CD14-positive monocyte (primary cell): ENCODE data around the gene AQP2. TPM values are rescaled to one million over a fixed set of nuclear protein-coding genes. Genes with fewer than 3 reads are reported as not detected.

Experiments
- DNase-seq, 3 donors: peaks; one replicate each; pipeline ENCODE4 v3.0.0-alpha.2; 2011 to 2022
- H2AFZ ChIP-seq: 2 replicates; pipeline ENCODE4 v1.6.0; 2012; ENCODE audit warnings: mild to moderate bottlenecking, low read depth, low read length, inconsistent platforms; ENCODE audit not compliant: insufficient read depth, poor library complexity, severe bottlenecking
- H3K27ac ChIP-seq, 2 donors: 1 replicate in 1 of 2; 2 replicates in 1 of 2; pipeline ENCODE4 v1.5.1; 2012 to 2013; ENCODE audit warnings: low read length in 2 of 2, control low read depth in 1 of 2, inconsistent platforms in 1 of 2, low read depth in 1 of 2, mild to moderate bottlenecking in 1 of 2
- H3K27me3 ChIP-seq, 2 donors: one replicate each; pipeline versions ENCODE4 v1.6.0 to v1.6.1; 2011 to 2013; ENCODE audit warnings: low read length in 2 of 2; ENCODE audit not compliant: control insufficient read depth in 2 of 2, insufficient read depth in 2 of 2
- H3K36me3 ChIP-seq, 2 donors: replicated peaks in 1 of 2; 1 replicate in 1 of 2; 2 replicates in 1 of 2; pipeline versions ENCODE4 v1.5.1 to v1.6.1; 2012 to 2013; ENCODE audit warnings: low read length in 2 of 2, control low read depth in 1 of 2, inconsistent platforms in 1 of 2, mild to moderate bottlenecking in 1 of 2; ENCODE audit not compliant: insufficient read depth in 2 of 2, control insufficient read depth in 1 of 2
- H3K4me1 ChIP-seq, 2 donors: 1 replicate in 1 of 2; 2 replicates in 1 of 2; pipeline versions ENCODE4 v1.5.1 to v1.6.1; 2012 to 2013; ENCODE audit warnings: low read length in 2 of 2, control low read depth in 1 of 2, inconsistent platforms in 1 of 2, mild to moderate bottlenecking in 1 of 2, moderate library complexity in 1 of 2; ENCODE audit not compliant: insufficient read depth in 2 of 2, control insufficient read depth in 1 of 2
- H3K4me2 ChIP-seq: replicated peaks from 2 replicates; pipeline ENCODE3; 2012; ENCODE audit warnings: low read length, moderate library complexity, mild to moderate bottlenecking; ENCODE audit not compliant: poor library complexity, severe bottlenecking; ENCODE audit errors: extremely low read depth
- H3K4me3 ChIP-seq, 3 experiments: fragments of 200-600 bp in 1 of 3; sonication (generic) in 1 of 3; replicated peaks in 1 of 3; 1 replicate in 2 of 3; 2 replicates in 1 of 3; pipeline ENCODE4 v1.5.1; 2011 to 2013; ENCODE audit warnings: low read length in 3 of 3, mild to moderate bottlenecking in 3 of 3, control low read depth in 2 of 3, low read depth in 2 of 3, inconsistent platforms in 1 of 3, moderate library complexity in 1 of 3
- H3K79me2 ChIP-seq: 2 replicates; pipeline ENCODE4 v1.6.0; 2012; ENCODE audit warnings: mild to moderate bottlenecking, control low read depth, inconsistent platforms, low read length, moderate library complexity; ENCODE audit not compliant: insufficient read depth
- H3K9ac ChIP-seq: 2 replicates; pipeline ENCODE4 v1.6.0; 2017; ENCODE audit warnings: low read length, mild to moderate bottlenecking; ENCODE audit not compliant: insufficient read depth, poor library complexity, severe bottlenecking
- H3K9me3 ChIP-seq, 2 donors: replicated peaks in 1 of 2; 1 replicate in 1 of 2; 2 replicates in 1 of 2; pipeline versions ENCODE4 v1.5.1 to v1.6.1; 2012 to 2013; ENCODE audit warnings: low read length in 2 of 2, control low read depth in 1 of 2; ENCODE audit not compliant: control insufficient read depth in 1 of 2, insufficient read depth in 1 of 2
- H4K20me1 ChIP-seq: 2 replicates; pipeline ENCODE4 v1.6.0; 2012; ENCODE audit warnings: mild to moderate bottlenecking, low read length, control low read depth, moderate library complexity; ENCODE audit not compliant: insufficient read depth
- H3K27ac Mint-ChIP-seq, 7 donors: one replicate each; pipeline ENCODE4 v1.8.0; 2020; ENCODE audit warnings: mild to moderate bottlenecking in 7 of 7, mixed read lengths in 7 of 7, moderate library complexity in 6 of 7, inconsistent platforms in 2 of 7
- H3K27me3 Mint-ChIP-seq, 3 donors: one replicate each; pipeline ENCODE4 v1.8.0; 2021 to 2022; ENCODE audit warnings: low read depth in 3 of 3, mild to moderate bottlenecking in 3 of 3, mixed read lengths in 3 of 3, moderate library complexity in 3 of 3, inconsistent platforms in 1 of 3
- H3K36me3 Mint-ChIP-seq, 2 donors: one replicate each; pipeline ENCODE4 v1.8.0; 2020; ENCODE audit warnings: mixed read lengths in 2 of 2, inconsistent platforms in 1 of 2, mild to moderate bottlenecking in 1 of 2
- H3K4me1 Mint-ChIP-seq: one replicate; pipeline ENCODE4 v1.8.0; 2020; ENCODE audit warnings: mild to moderate bottlenecking, mixed read lengths
- H3K4me3 Mint-ChIP-seq, 2 donors: one replicate each; pipeline ENCODE4 v1.8.0; 2020; ENCODE audit warnings: mild to moderate bottlenecking in 2 of 2, mixed read lengths in 2 of 2, moderate library complexity in 1 of 2
- H3K9me3 Mint-ChIP-seq, 7 donors: one replicate each; pipeline ENCODE4 v1.8.0; 2020 to 2022; ENCODE audit warnings: mixed read lengths in 7 of 7, mild to moderate bottlenecking in 6 of 7, moderate library complexity in 6 of 7, inconsistent platforms in 2 of 7
- WGBS: methylation state at CpG from one replicate; pipeline ENCODE4 v1.1.5; 2013; ENCODE audit warnings: missing lambda C conversion rate; ENCODE audit not compliant: insufficient coverage; 5-methylcytosine and 5-hydroxymethylcytosine counted together
- intact Hi-C, 2 donors: fragments of 100-400 bp; cut with micrococcal nuclease; formaldehyde crosslinking; loops; one replicate each; pipeline versions ENCODE4 v1.15.0 to v1.15.1; 2023
- polyA plus RNA-seq, 3 donors: library from polyadenylated mRNA; depleted of rRNA in 1 of 3; unstranded in 2 of 3; stranded (reverse) in 1 of 3; fragments of 300-500 nt in 2 of 3; fragments of >200 nt in 1 of 3; fragmentation: Illumina TruSeq in 2 of 3; gene quantifications; 1 replicate in 2 of 3; 2 replicates in 1 of 3; pipeline ENCODE4 v1.2.3, GENCODE V29; 2012 to 2021
- TF ChIP-seq, protein P1 (sequence below): fragments of 200-600 bp; IDR thresholded peaks from one replicate; pipeline ENCODE4 v1.8.0; 2022; ENCODE audit warnings: antibody characterized with exemption, mild to moderate bottlenecking

Gene AQP2
- polyA plus RNA-seq, 3 donors, result not detected

DNA sequence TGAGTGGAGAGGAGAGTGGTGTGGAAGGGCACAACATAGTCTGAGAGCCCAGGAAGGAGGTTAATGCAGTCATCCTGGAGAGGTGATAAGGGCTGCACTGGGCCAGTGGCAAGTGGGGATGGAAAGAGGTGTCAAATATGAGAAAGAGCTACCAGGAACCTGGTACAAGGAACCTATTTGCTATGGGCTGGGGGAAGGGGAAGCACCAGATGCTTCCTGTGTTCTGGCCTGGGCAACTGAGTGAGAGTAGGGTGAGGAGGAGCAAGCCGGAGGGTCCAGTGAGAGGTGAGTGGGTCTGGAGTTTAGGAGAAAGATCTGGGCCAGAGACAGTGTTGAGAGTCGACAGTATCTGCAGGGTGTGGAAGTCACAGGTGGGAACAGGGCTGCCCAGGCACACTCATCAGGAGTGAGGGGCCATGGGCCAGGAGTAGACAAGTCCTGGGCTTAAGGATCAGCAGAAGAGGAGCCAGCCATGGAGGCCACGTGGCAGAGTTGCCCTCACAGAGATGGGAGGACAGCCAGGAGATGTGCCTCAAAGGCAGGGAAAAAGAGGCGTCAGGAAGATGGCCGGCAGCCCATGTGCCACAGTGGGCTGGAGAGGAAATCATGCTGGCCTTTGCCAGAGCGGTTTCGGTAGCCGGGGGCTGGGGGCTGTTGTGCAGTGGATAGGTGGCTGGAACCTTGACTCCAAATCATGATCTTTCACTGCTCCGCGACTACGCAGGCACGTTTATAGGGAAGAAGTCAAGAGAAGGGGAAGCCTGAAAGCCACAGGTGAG, 19.3 kb downstream of the AQP2 start:
- H3K27me3 Mint-ChIP-seq, result peaks cover 25 to 37% (median 26%) of the 10 kb centered on the region in 3 donors
- WGBS, result 70% methylated on average over 12 of the region's 12 CpGs
- peaks cover 0 to 46% of the 10 kb centered on the region in 2 donors for H3K27me3 ChIP-seq
- H3K36me3 ChIP-seq, result no peaks in the 10 kb centered on the region
- no peak overlapping the region for H2AFZ ChIP-seq
- H3K9me3 ChIP-seq, result no peaks in the 10 kb centered on the region
- TF ChIP-seq, protein P1, sequence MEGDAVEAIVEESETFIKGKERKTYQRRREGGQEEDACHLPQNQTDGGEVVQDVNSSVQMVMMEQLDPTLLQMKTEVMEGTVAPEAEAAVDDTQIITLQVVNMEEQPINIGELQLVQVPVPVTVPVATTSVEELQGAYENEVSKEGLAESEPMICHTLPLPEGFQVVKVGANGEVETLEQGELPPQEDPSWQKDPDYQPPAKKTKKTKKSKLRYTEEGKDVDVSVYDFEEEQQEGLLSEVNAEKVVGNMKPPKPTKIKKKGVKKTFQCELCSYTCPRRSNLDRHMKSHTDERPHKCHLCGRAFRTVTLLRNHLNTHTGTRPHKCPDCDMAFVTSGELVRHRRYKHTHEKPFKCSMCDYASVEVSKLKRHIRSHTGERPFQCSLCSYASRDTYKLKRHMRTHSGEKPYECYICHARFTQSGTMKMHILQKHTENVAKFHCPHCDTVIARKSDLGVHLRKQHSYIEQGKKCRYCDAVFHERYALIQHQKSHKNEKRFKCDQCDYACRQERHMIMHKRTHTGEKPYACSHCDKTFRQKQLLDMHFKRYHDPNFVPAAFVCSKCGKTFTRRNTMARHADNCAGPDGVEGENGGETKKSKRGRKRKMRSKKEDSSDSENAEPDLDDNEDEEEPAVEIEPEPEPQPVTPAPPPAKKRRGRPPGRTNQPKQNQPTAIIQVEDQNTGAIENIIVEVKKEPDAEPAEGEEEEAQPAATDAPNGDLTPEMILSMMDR, result no peak
- no peak overlapping the region for H3K27ac ChIP-seq
- no peak overlapping the region for H3K4me3 ChIP-seq
- peaks cover 26 to 36% of the 10 kb centered on the region in 2 donors for H3K4me1 ChIP-seq
- no peaks in the 10 kb centered on the region for H4K20me1 ChIP-seq
- H3K36me3 Mint-ChIP-seq, result no peaks in the 10 kb centered on the region
- no peak overlapping the region for H3K9ac ChIP-seq
- no peak overlapping the region for H3K4me3 Mint-ChIP-seq
- H3K79me2 ChIP-seq, result no peaks in the 10 kb centered on the region
- peaks cover 24% of the 10 kb centered on the region for H3K4me1 Mint-ChIP-seq
- intact Hi-C loops, result loop anchor here (5.0 to 10.0 kb wide), 2 partner anchors 87 to 205 kb away; partner anchors contain the start of gene ASIC1 (in 1 of the 2)
- DNase-seq, result peak in 2 of 3 donors; percentile 26 to 37
- peaks cover 0 to 2% (median 0%) of the 10 kb centered on the region in 7 donors for H3K9me3 Mint-ChIP-seq
- H3K27ac Mint-ChIP-seq, result no peak overlapping the region
- H3K4me2 ChIP-seq, result no peak overlapping the region

DNA sequence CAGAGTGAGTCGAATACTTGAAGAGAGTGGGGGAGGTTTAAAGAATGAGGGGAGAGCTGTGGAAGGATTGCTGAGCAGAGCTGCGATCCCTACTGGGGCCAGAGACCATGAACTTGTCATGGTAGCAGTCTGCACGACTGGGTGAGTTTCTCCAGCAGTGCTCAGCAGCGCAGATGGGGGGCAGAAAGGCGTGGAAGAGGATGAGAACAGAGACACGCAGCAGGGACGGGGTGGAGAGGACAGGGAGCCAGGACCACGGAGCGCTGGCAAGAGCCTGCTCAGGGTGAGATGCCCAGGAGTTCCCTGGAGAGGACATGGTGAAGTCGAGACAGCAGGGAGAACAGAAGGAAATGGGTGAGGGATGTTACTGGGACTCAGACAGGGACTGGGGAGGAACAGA, 20.1 kb downstream of the AQP2 start:
- H2AFZ ChIP-seq, result no peak overlapping the region
- 89% methylated on average over 10 of the region's 10 CpGs for WGBS
- DNase-seq, result no peak
- peaks cover 0 to 38% of the 10 kb centered on the region in 2 donors for H3K27me3 ChIP-seq
- no peaks in the 10 kb centered on the region for H3K9me3 ChIP-seq
- H3K79me2 ChIP-seq, result no peaks in the 10 kb centered on the region
- no peaks in the 10 kb centered on the region for H3K36me3 Mint-ChIP-seq
- H3K4me2 ChIP-seq, result no peak overlapping the region
- no peak overlapping the region for H3K9ac ChIP-seq
- peaks cover 33 to 44% of the 10 kb centered on the region in 2 donors for H3K4me1 ChIP-seq
- peaks cover 30% of the 10 kb centered on the region for H3K4me1 Mint-ChIP-seq
- H3K27ac Mint-ChIP-seq, result no peak overlapping the region
- H3K27ac ChIP-seq, result no peak overlapping the region
- no peak overlapping the region for H3K4me3 Mint-ChIP-seq
- H3K27me3 Mint-ChIP-seq, result peaks cover 17 to 31% (median 21%) of the 10 kb centered on the region in 3 donors
- intact Hi-C loops, result no loop called here
- H3K4me3 ChIP-seq, result no peak overlapping the region
- no peaks in the 10 kb centered on the region for H3K36me3 ChIP-seq
- no peaks in the 10 kb centered on the region for H4K20me1 ChIP-seq
- H3K9me3 Mint-ChIP-seq, result peaks cover 0 to 2% (median 0%) of the 10 kb centered on the region in 7 donors
- TF ChIP-seq, protein P1, result no peak
